Breast epithelium (tissue), 4 donors: ENCODE data around the gene TRIM67. TPM values are rescaled to one million over a fixed set of nuclear protein-coding genes. Genes with fewer than 3 reads are reported as not detected.

Source experiments
- DNase-seq, 2 donors: peaks; one replicate each; pipeline ENCODE4 v3.0.0-alpha.2; 2019; ENCODE audit warnings: low spot score in 2 of 2
- H3K27ac ChIP-seq, 2 donors: fragments of 200-600 bp; sonication (generic) in 1 of 2; one replicate each; pipeline ENCODE4 v1.5.1; 2016 to 2019; ENCODE audit warnings: mild to moderate bottlenecking in 1 of 2
- H3K27me3 ChIP-seq, 2 donors: fragments of 200-600 bp; sonication (generic) in 1 of 2; one replicate each; pipeline versions ENCODE4 v1.5.1 to v1.6.0; 2017 to 2019; ENCODE audit warnings: control low read depth in 1 of 2, mild to moderate bottlenecking in 1 of 2
- H3K36me3 ChIP-seq: fragments of 200-600 bp; one replicate; pipeline ENCODE4 v1.5.1; 2019
- H3K4me1 ChIP-seq, 2 donors: fragments of 200-600 bp; sonication (generic); one replicate each; pipeline ENCODE4 v1.5.1; 2016 to 2019; ENCODE audit warnings: control low read depth in 1 of 2
- H3K4me3 ChIP-seq, 3 donors: fragments of 200-600 bp; sonication (generic); 1 replicate in 2 of 3; 2 replicates in 1 of 3; pipeline ENCODE4 v1.5.1; 2016 to 2019; ENCODE audit warnings: mild to moderate bottlenecking in 3 of 3, moderate library complexity in 2 of 3
- H3K9me3 ChIP-seq, 2 donors: fragments of 200-600 bp; sonication (generic) in 1 of 2; one replicate each; pipeline ENCODE4 v1.5.1; 2016 to 2019; ENCODE audit warnings: control low read depth in 1 of 2
- CTCF ChIP-seq, 3 donors: fragments of 450-650 bp; IDR thresholded peaks; one replicate each; pipeline ENCODE4 v1.5.1; 2016 to 2017; ENCODE audit warnings: antibody characterized with exemption in 3 of 3, mild to moderate bottlenecking in 3 of 3, moderate library complexity in 3 of 3
- POLR2A ChIP-seq: fragments of 450-650 bp; IDR thresholded peaks from one replicate; pipeline ENCODE4 v1.6.1; 2016; ENCODE audit warnings: antibody characterized with exemption, mild to moderate bottlenecking, moderate library complexity
- POLR2AphosphoS5 ChIP-seq, 3 donors: sonication (generic); formaldehyde crosslinking; IDR thresholded peaks; one replicate each; pipeline ENCODE4 v1.6.1; 2017; ENCODE audit warnings: antibody characterized with exemption in 3 of 3
- intact Hi-C: fragments of 100-400 bp; cut with DNase I; formaldehyde crosslinking; loops from one replicate; pipeline ENCODE4 v1.15.1; 2023; ENCODE audit warnings: low total_unique reads
- total RNA-seq, 3 donors: library from RNA; depleted of rRNA; stranded (reverse); fragments of >200 nt; gene quantifications; one replicate each; pipeline ENCODE4 v1.1.0, GENCODE V29; 2016

Gene TRIM67
- total RNA-seq, 3 donors from 2014 or later, result not detected

GRCh38 chr1:231184891-231185290 lies 23.0 kb downstream of the TRIM67 start:
- Histone ChIP-seq H3K4me3 (no peak overlapping the region), H3K27me3 (peaks cover 0 to 47% of the 10 kb centered on the region in 2 donors), H3K9me3 (no peaks in the 10 kb centered on the region), H3K36me3 (no peaks in the 10 kb centered on the region), H3K27ac (no peak overlapping the region), H3K4me1 (no peaks in the 10 kb centered on the region)
- no peak for DNase-seq
- intact Hi-C loops, result no loop called here
- no peak for TF ChIP-seq POLR2AphosphoS5 (IDR thresholded peaks at IDR 0.05)
- TF ChIP-seq CTCF (IDR thresholded peaks at IDR 0.05), result no peak
- TF ChIP-seq POLR2A, result no peak

GRCh38 chr1:231185391-231185790 lies 23.5 kb downstream of the TRIM67 start:
- no peak for DNase-seq
- Histone ChIP-seq H3K4me3 (no peak overlapping the region), H3K36me3 (no peaks in the 10 kb centered on the region), H3K9me3 (no peaks in the 10 kb centered on the region), H3K27ac (no peak overlapping the region), H3K27me3 (peaks cover 0 to 50% of the 10 kb centered on the region in 2 donors), H3K4me1 (no peaks in the 10 kb centered on the region)
- intact Hi-C loops, result no loop called here
- TF ChIP-seq CTCF (IDR thresholded peaks at IDR 0.05) (no peak), POLR2A (no peak), POLR2AphosphoS5 (IDR thresholded peaks at IDR 0.05) (no peak)

- Histone ChIP-seq H3K27ac (no peak overlapping the region), H3K9me3 (no peaks in the 10 kb centered on the region), H3K4me1 (no peaks in the 10 kb centered on the region), H3K36me3 (no peaks in the 10 kb centered on the region), H3K4me3 (no peak overlapping the region), H3K27me3 (peaks cover 0 to 45% of the 10 kb centered on the region in 2 donors)
- TF ChIP-seq POLR2AphosphoS5 (IDR thresholded peaks at IDR 0.05) (no peak), POLR2A (no peak), CTCF (IDR thresholded peaks at IDR 0.05) (no peak)
- DNase-seq, result no peak
- intact Hi-C loops, result no loop called here
Measured at GRCh38 chr1:231186356-231187115, 24.7 kb downstream of the TRIM67 start.

- TF ChIP-seq POLR2AphosphoS5 (IDR thresholded peaks at IDR 0.05) (no peak), POLR2A (no peak), CTCF (IDR thresholded peaks at IDR 0.05) (no peak)
- Histone ChIP-seq H3K27me3 (peaks cover 0 to 39% of the 10 kb centered on the region in 2 donors), H3K27ac (no peak overlapping the region), H3K9me3 (no peaks in the 10 kb centered on the region), H3K36me3 (no peaks in the 10 kb centered on the region), H3K4me1 (no peaks in the 10 kb centered on the region), H3K4me3 (no peak overlapping the region)
- intact Hi-C loops, result no loop called here
- no peak for DNase-seq
Measured at GRCh38 chr1:231187571-231187970, 25.7 kb downstream of the TRIM67 start.

- Histone ChIP-seq H3K4me3 (no peak overlapping the region), H3K4me1 (no peaks in the 10 kb centered on the region), H3K27me3 (peaks cover 0 to 36% of the 10 kb centered on the region in 2 donors), H3K9me3 (no peaks in the 10 kb centered on the region), H3K36me3 (no peaks in the 10 kb centered on the region), H3K27ac (no peak overlapping the region)
- intact Hi-C loops, result no loop called here
- TF ChIP-seq CTCF (IDR thresholded peaks at IDR 0.05) (no peak), POLR2AphosphoS5 (IDR thresholded peaks at IDR 0.05) (no peak), POLR2A (no peak)
- DNase-seq, result no peak
Measured at GRCh38 chr1:231188072-231188471, 26.2 kb downstream of the TRIM67 start.
